ENCODE results near the gene CFAP69. TPM values are rescaled to one million over a fixed set of nuclear protein-coding genes. Genes with fewer than 3 reads are reported as not detected.

The CFAP69 gene
- total RNA-seq, 1 experiment from 2014 or later: 4.1 TPM

GRCh38 chr7:90227259-90227658, 17.7 kb upstream of the CFAP69 start:
- Histone ChIP-seq H3K9me3 (ENCODE audit: control insufficient read depth in 1 of 2, insufficient read depth in 1 of 2, low read depth in 1 of 2, low read length in 2 of 2) (no peaks in the 10 kb centered on the region), H3K4me1 (ENCODE audit: control insufficient read depth in 1 of 2, insufficient read depth in 2 of 2, low read length in 2 of 2) (peaks cover 10 to 12% of the 10 kb centered on the region in 2 experiments), H3K79me2 (ENCODE audit: insufficient read depth, low read length) (no peaks in the 10 kb centered on the region), H3K36me3 (ENCODE audit: control insufficient read depth in 1 of 2, insufficient read depth in 2 of 2, low read length in 2 of 2) (no peaks in the 10 kb centered on the region), H3K4me3 (replicated peaks in 1 of 2; ENCODE audit: low read depth in 1 of 2, low read length in 2 of 2) (no peak overlapping the region), H3K4me2 (ENCODE audit: low read length) (no peak overlapping the region), H3K9me2 (ENCODE audit: insufficient read depth) (no peaks in the 10 kb centered on the region), H3K9ac (ENCODE audit: low read length) (no peak overlapping the region), H3K27me3 (ENCODE audit: insufficient read depth, low read length) (no peaks in the 10 kb centered on the region), H4K20me1 (ENCODE audit: insufficient read depth) (no peaks in the 10 kb centered on the region), H2AFZ (ENCODE audit: low read depth, low read length, poor library complexity, severe bottlenecking) (no peak overlapping the region), H3K27ac (ENCODE audit: low read depth, low read length) (no peak overlapping the region)
- DNase-seq (ENCODE audit: low read depth, low spot score) (no peak), ATAC-seq (no peak)
- intact Hi-C loops (cut with micrococcal nuclease): no loop called here
- CTCF ChIA-PET: no interaction called here
- RAD21 ChIA-PET (ENCODE audit: low non-redundant PET in 1 of 2, low total read pairs in 2 of 2, uncharacterized antibody in 2 of 2, unreplicated experiment in 2 of 2): no interaction called here
- no TSS peak for BruUV-seq (replicated peaks)
- TF ChIP-seq MAX (IDR thresholded peaks at IDR 0.05) (no peak), RAD21 (IDR thresholded peaks at IDR 0.05; ENCODE audit: low read depth) (no peak), FOSL1 (IDR thresholded peaks at IDR 0.05; ENCODE audit: low read depth) (no peak), POLR2AphosphoS5 (IDR thresholded peaks at IDR 0.05; ENCODE audit: low read depth, low read length) (no peak), ATF3 (IDR thresholded peaks at IDR 0.05) (no peak), SRF (IDR thresholded peaks at IDR 0.05; ENCODE audit: low read depth) (no peak), SP1 (IDR thresholded peaks at IDR 0.05; ENCODE audit: low read depth) (no peak), EZH2phosphoT487 (IDR thresholded peaks at IDR 0.05; ENCODE audit: borderline replicate concordance) (no peak), CBX3 (IDR thresholded peaks at IDR 0.05; ENCODE audit: low read depth) (no peak), CEBPB (IDR thresholded peaks at IDR 0.05; ENCODE audit: low read depth) (no peak), YY1 (IDR thresholded peaks at IDR 0.05; ENCODE audit: extremely low read depth, insufficient replicate concordance, low read depth, low read length) (no peak), ZNF274 (IDR thresholded peaks at IDR 0.05; ENCODE audit: low read depth, low read length) (no peak), JUND (IDR thresholded peaks at IDR 0.05) (no peak), EZH2 (IDR thresholded peaks at IDR 0.05) (no peak), SIN3A (IDR thresholded peaks at IDR 0.05; ENCODE audit: low read depth) (no peak), REST (IDR thresholded peaks at IDR 0.05; ENCODE audit: low read depth) (no peak), ZBTB33 (IDR thresholded peaks at IDR 0.05; ENCODE audit: extremely low read depth, insufficient replicate concordance, low read length) (no peak), ZFX (IDR thresholded peaks at IDR 0.05) (no peak), EGR1 (IDR thresholded peaks at IDR 0.05; ENCODE audit: low read depth) (no peak)
- POLR2A ChIA-PET: no interaction called here
